Endothelial cell (in vitro differentiated cells): ENCODE measurements around the gene MMADHC. TPM values are rescaled to one million over a fixed set of nuclear protein-coding genes. Genes with fewer than 3 reads are reported as not detected.
A peak's percentile ranks its signal among the peaks of the same experiment; 100 is the strongest.

Source experiments
- DNase-seq: peaks from one replicate; pipeline ENCODE4 v3.0.0; 2021; ENCODE audit warnings: low spot score
- H3K27ac Mint-ChIP-seq: one replicate; pipeline ENCODE4 v1.8.0; 2021; ENCODE audit warnings: mixed read lengths, inconsistent platforms; ENCODE audit not compliant: unreplicated experiment
- H3K27me3 Mint-ChIP-seq: one replicate; pipeline ENCODE4 v1.8.0; 2021; ENCODE audit warnings: mild to moderate bottlenecking, moderate library complexity, mixed read lengths, inconsistent platforms; ENCODE audit not compliant: unreplicated experiment
- H3K36me3 Mint-ChIP-seq: one replicate; pipeline ENCODE4 v1.8.0; 2021; ENCODE audit warnings: mild to moderate bottlenecking, low read depth, mixed read lengths, inconsistent platforms; ENCODE audit not compliant: unreplicated experiment
- H3K4me1 Mint-ChIP-seq: one replicate; pipeline ENCODE4 v1.8.0; 2021; ENCODE audit warnings: mild to moderate bottlenecking, mixed read lengths, inconsistent platforms; ENCODE audit not compliant: unreplicated experiment
- H3K4me3 Mint-ChIP-seq: one replicate; pipeline ENCODE4 v1.8.0; 2021; ENCODE audit warnings: mild to moderate bottlenecking, mixed read lengths, inconsistent platforms; ENCODE audit not compliant: unreplicated experiment
- H3K9me3 Mint-ChIP-seq: one replicate; pipeline ENCODE4 v1.8.0; 2021; ENCODE audit warnings: mixed read lengths, inconsistent platforms; ENCODE audit not compliant: unreplicated experiment
- CTCF ChIP-seq: fragments of 200-600 bp; sonication (generic); IDR thresholded peaks from one replicate; pipeline ENCODE4 v1.5.0; 2021; ENCODE audit warnings: antibody characterized with exemption; ENCODE audit not compliant: unreplicated experiment
- total RNA-seq: library from RNA; stranded (reverse); fragmentation: NEBNext Ultra II Directional; extraction: Animal tissue kit (Norgen Biotek cat#: 25700); gene quantifications from one replicate; pipeline ENCODE4 v1.2.1, GENCODE V29; 2021; ENCODE audit not compliant: unreplicated experiment

Gene MMADHC
- total RNA-seq, 1 donor from 2014 or later: 86.0 TPM

- H3K36me3 Mint-ChIP-seq: peaks cover 8% of the 10 kb centered on the region
- no peaks in the 10 kb centered on the region for H3K27me3 Mint-ChIP-seq
- DNase-seq: no peak
- no peak overlapping the region for H3K4me3 Mint-ChIP-seq
- no peak for TF ChIP-seq CTCF
- no peaks in the 10 kb centered on the region for H3K9me3 Mint-ChIP-seq
- H3K4me1 Mint-ChIP-seq: peaks cover 5% of the 10 kb centered on the region
- H3K27ac Mint-ChIP-seq: no peak overlapping the region
Observed at GRCh38 chr2:149564983-149565382, 22.6 kb downstream of the MMADHC start.

- Mint-ChIP-seq H3K27ac (no peak overlapping the region), H3K27me3 (no peaks in the 10 kb centered on the region), H3K9me3 (no peaks in the 10 kb centered on the region), H3K4me1 (peaks cover 5% of the 10 kb centered on the region), H3K36me3 (peaks cover 8% of the 10 kb centered on the region), H3K4me3 (no peak overlapping the region)
- DNase-seq: no peak
- no peak for TF ChIP-seq CTCF
Observed at GRCh38 chr2:149564097-149564496, 23.5 kb downstream of the MMADHC start.

- Mint-ChIP-seq H3K4me1 (peaks cover 5% of the 10 kb centered on the region), H3K27me3 (no peaks in the 10 kb centered on the region), H3K4me3 (no peak overlapping the region), H3K27ac (no peak overlapping the region), H3K9me3 (no peaks in the 10 kb centered on the region), H3K36me3 (peaks cover 4% of the 10 kb centered on the region)
- no peak for TF ChIP-seq CTCF
- no peak for DNase-seq
Observed at GRCh38 chr2:149562324-149562723, 25.3 kb downstream of the MMADHC start.

GRCh38 chr2:149561309-149561926, 26.2 kb downstream of the MMADHC start:
- H3K4me1 Mint-ChIP-seq: peaks cover 5% of the 10 kb centered on the region
- no peak overlapping the region for H3K27ac Mint-ChIP-seq
- H3K27me3 Mint-ChIP-seq: no peaks in the 10 kb centered on the region
- no peak overlapping the region for H3K4me3 Mint-ChIP-seq
- peak; percentile 51 for DNase-seq
- H3K36me3 Mint-ChIP-seq: no peaks in the 10 kb centered on the region
- H3K9me3 Mint-ChIP-seq: no peaks in the 10 kb centered on the region
- peak; percentile 98 for TF ChIP-seq CTCF

- Mint-ChIP-seq H3K27me3 (no peaks in the 10 kb centered on the region), H3K27ac (no peak overlapping the region), H3K4me1 (peaks cover 5% of the 10 kb centered on the region), H3K36me3 (no peaks in the 10 kb centered on the region), H3K4me3 (no peak overlapping the region), H3K9me3 (no peaks in the 10 kb centered on the region)
- no peak for DNase-seq
- TF ChIP-seq CTCF: no peak
Observed at GRCh38 chr2:149559341-149560068, 28.1 kb downstream of the MMADHC start.
